Measurements from ENCODE around the gene LRRC2. TPM values are rescaled to one million over a fixed set of nuclear protein-coding genes. Genes with fewer than 3 reads are reported as not detected.
"Not testable (repeated sequence)": the region's sequence is repeated elsewhere in the genome, so short reads cannot be mapped to it uniquely, and the experiment has no call there.

LRRC2 gene
- total RNA-seq, 1 donor from 2014 or later, result 114 TPM

DNA sequence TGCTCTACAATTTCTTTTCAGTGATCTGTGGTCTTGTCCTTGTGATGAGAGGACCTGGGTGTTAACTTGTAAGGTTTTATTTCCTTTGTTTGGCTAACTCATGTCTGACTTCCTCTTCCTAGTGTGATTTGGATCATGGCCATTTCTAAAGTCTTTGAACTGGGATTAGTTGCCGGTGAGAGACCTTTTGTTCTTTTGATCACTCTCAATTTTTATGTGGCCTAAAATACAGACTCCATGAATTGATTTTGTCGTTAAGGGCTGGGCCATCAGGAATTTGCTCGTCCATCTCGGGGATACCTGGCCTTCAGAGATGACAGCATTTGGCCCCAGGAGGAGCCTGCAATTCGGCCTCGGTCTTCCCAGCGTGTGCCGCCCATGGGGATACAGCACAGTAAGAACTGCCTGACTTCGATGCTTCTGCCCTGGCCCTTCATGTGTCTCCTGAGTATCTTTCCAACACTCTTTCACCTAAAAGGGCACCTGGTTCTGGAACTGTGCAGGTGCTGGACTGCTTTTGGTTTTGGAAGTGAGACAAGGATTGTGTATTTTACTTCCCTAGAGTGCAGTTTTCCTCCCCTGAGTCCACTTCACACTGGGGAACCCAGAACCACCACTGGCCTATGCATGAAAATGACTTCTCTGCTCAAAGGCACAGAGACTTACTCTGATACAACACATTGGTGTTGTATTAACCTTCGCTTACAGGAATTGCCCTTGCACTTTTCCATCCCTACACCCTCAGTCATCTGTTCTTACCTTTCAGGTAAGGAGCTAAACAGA is 13.1 kb upstream of the LRRC2 start:
- no peaks in the 10 kb centered on the region for H3K36me3 ChIP-seq
- H3K27me3 ChIP-seq (ENCODE audit: low read depth), result peaks cover 18% of the 10 kb centered on the region
- H3K9me3 ChIP-seq (replicated peaks), result no peaks in the 10 kb centered on the region
- no peak overlapping the region for H3K27ac ChIP-seq (replicated peaks)
- no peak for TF ChIP-seq CTCF (IDR thresholded peaks at IDR 0.05; ENCODE audit: borderline replicate concordance)
- intact Hi-C loops (cut with micrococcal nuclease), result no loop called here
- peaks cover 25% of the 10 kb centered on the region for H3K4me1 ChIP-seq
- no peak for DNase-seq
- H3K4me3 ChIP-seq, result no peak overlapping the region

- H3K27me3 ChIP-seq (ENCODE audit: low read depth), result peaks cover 18% of the 10 kb centered on the region
- DNase-seq; intact Hi-C loops (cut with micrococcal nuclease); H3K9me3 ChIP-seq (replicated peaks); H3K4me3 ChIP-seq; H3K36me3 ChIP-seq; H3K27ac ChIP-seq (replicated peaks): not testable (repeated sequence)
- H3K4me1 ChIP-seq, result peaks cover 30% of the 10 kb centered on the region
Measured at GRCh38 chr3:46577580-46578249, 11.6 kb upstream of the LRRC2 start.

GRCh38 chr3:46576879-46577278 is 10.8 kb upstream of the LRRC2 start:
- Histone ChIP-seq H3K4me1 (peaks cover 30% of the 10 kb centered on the region), H3K27me3 (ENCODE audit: low read depth) (peaks cover 18% of the 10 kb centered on the region), H3K27ac (replicated peaks) (no peak overlapping the region), H3K36me3 (no peaks in the 10 kb centered on the region), H3K4me3 (peak overlapping the region; percentile 21), H3K9me3 (replicated peaks) (no peaks in the 10 kb centered on the region)
- no peak for TF ChIP-seq CTCF (IDR thresholded peaks at IDR 0.05; ENCODE audit: borderline replicate concordance)
- no peak for DNase-seq
- intact Hi-C loops (cut with micrococcal nuclease), result no loop called here

- no peak overlapping the region for H3K4me3 ChIP-seq
- no peaks in the 10 kb centered on the region for H3K36me3 ChIP-seq
- intact Hi-C loops (cut with micrococcal nuclease), result no loop called here
- DNase-seq, result no peak
- no peaks in the 10 kb centered on the region for H3K9me3 ChIP-seq (replicated peaks)
- TF ChIP-seq CTCF (IDR thresholded peaks at IDR 0.05; ENCODE audit: borderline replicate concordance), result no peak
- no peak overlapping the region for H3K27ac ChIP-seq (replicated peaks)
- H3K27me3 ChIP-seq (ENCODE audit: low read depth), result peaks cover 18% of the 10 kb centered on the region
- peaks cover 30% of the 10 kb centered on the region for H3K4me1 ChIP-seq
Measured at GRCh38 chr3:46576386-46576785, 10.3 kb upstream of the LRRC2 start.

- Histone ChIP-seq H3K36me3 (no peaks in the 10 kb centered on the region), H3K4me1 (peaks cover 30% of the 10 kb centered on the region), H3K9me3 (replicated peaks) (no peaks in the 10 kb centered on the region), H3K4me3 (no peak overlapping the region), H3K27me3 (ENCODE audit: low read depth) (peaks cover 18% of the 10 kb centered on the region), H3K27ac (replicated peaks) (no peak overlapping the region)
- DNase-seq, result no peak
- no peak for TF ChIP-seq CTCF (IDR thresholded peaks at IDR 0.05; ENCODE audit: borderline replicate concordance)
- intact Hi-C loops (cut with micrococcal nuclease), result no loop called here
Measured at GRCh38 chr3:46575577-46576222, 9.6 kb upstream of the LRRC2 start.

Measured in left ventricle myocardium inferior (tissue), 1 donor.